ENCODE results near the gene ZNF22. TPM values are rescaled to one million over a fixed set of nuclear protein-coding genes. Genes with fewer than 3 reads are reported as not detected.

The ZNF22 gene
- total and polyA plus RNA-seq, 2 of the 8 experiments (the other 6 are each of a cell fraction or from before 2014, with no cell fraction given), result 18.2 to 45.2 TPM

DNA sequence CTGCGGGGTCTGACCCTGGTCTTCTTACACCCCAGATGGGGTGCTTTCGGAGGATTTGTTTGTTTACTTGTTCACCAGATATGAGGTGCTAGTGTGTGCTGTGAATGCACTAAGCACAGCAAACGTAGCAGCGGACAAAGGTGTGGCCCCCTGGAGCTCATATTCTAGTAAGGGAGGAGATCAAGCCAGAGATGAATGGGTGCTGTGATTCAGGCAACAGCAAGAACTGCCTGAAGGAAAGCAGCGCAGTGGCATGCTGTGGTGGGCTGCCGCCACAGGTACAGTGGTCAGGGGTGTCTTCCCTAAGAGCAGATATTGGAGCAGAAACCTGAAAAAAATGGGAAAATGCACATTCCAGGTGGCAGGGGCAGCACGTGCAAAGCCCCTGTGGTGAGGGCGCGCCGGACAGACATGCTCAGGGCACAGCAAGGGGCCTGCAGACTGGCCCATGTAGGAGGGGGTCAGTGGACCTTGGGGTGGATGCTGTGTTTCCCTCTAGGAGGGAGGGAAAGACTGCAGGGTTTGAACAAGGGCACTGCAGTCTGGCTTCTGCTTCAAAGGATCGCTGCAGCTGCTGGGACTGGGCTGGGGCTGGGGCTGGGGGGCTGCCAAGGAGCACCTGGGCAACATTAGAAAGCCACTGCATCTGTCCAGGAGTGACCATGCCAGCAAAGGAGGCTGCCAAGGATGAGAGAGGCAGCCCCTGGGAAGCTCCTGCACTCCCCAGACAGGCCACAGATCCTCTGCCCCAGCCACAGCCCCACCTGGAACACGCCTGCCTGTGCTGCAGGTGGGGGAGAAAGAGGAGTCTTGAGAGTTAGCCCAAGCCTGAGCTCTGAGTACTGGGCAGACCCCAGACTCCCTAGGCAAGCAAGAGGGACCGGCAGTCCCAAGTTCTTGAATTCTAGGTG is 21.2 kb upstream of the ZNF22 start (continued):
- TF ChIP-seq SP1 (IDR thresholded peaks at IDR 0.05; ENCODE audit: low read depth, low read length) (no peak), EP300 (IDR thresholded peaks at IDR 0.05; ENCODE audit: borderline replicate concordance in 1 of 2, low read depth in 2 of 2, low read length in 2 of 2) (no peak), SIRT6 (IDR thresholded peaks at IDR 0.05; ENCODE audit: low read length) (no peak), JUN (IDR thresholded peaks at IDR 0.05; ENCODE audit: low read depth, low read length) (no peak), ZNF274 (IDR thresholded peaks at IDR 0.05; ENCODE audit: borderline replicate concordance, extremely low read depth, low read length) (no peak), RFX5 (IDR thresholded peaks at IDR 0.05; ENCODE audit: borderline replicate concordance, low read depth, low read length) (no peak), SP2 (IDR thresholded peaks at IDR 0.05; ENCODE audit: low read length) (no peak)
- TF ChIP-seq, protein P1, sequence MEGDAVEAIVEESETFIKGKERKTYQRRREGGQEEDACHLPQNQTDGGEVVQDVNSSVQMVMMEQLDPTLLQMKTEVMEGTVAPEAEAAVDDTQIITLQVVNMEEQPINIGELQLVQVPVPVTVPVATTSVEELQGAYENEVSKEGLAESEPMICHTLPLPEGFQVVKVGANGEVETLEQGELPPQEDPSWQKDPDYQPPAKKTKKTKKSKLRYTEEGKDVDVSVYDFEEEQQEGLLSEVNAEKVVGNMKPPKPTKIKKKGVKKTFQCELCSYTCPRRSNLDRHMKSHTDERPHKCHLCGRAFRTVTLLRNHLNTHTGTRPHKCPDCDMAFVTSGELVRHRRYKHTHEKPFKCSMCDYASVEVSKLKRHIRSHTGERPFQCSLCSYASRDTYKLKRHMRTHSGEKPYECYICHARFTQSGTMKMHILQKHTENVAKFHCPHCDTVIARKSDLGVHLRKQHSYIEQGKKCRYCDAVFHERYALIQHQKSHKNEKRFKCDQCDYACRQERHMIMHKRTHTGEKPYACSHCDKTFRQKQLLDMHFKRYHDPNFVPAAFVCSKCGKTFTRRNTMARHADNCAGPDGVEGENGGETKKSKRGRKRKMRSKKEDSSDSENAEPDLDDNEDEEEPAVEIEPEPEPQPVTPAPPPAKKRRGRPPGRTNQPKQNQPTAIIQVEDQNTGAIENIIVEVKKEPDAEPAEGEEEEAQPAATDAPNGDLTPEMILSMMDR (IDR thresholded peaks at IDR 0.05; ENCODE audit: control extremely low read depth in 1 of 3, insufficient read depth in 1 of 3, low read depth in 1 of 3, low read length in 3 of 3), result no peak
